ENCODE results near the gene NR6A1.

The NR6A1 gene

DNA sequence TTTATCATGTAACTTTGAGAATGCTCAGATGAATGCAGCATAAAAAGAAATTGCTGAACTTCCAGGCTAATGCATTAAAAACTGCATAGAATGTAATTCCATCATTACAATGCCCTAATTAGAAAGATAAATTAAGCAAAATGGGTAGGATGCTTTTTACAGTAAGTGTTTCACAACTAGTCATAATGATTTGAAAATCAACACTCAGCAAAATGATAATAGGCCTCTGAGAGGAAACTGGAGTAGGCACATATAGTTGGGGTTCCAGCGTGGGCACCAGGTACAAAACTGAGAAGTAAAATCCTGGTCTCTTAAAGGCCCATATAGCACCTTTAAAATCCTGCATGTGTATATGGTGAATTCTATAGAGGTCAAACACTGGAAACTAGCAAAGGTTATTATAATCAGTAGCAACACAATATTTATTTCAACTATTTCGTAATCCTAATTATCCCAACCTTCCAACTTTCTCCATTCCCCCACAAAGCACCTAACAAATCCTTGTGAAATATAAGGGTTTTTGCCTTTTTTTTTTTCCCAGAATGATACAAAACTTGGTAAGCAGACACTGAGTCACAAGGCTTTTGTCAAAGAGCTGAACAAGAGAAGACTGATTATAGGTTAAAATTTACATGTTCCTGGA, 155.9 kb downstream of the NR6A1 start:
- in situ Hi-C loops (cut with MboI; ENCODE audit: low pct_unique_long_range_greater_than_20kb, low sequenced_read_pairs, unreplicated experiment): loop anchor here (10.0 kb wide), 1 partner anchor 90 kb away; no protein-coding TSS in a partner anchor
- no peak for TF ChIP-seq CTCF (IDR thresholded peaks at IDR 0.05; ENCODE audit: extremely low read depth, insufficient read depth, missing control alignments)
- no peak for DNase-seq (ENCODE audit: low spot score)

GRCh38 chr9:124613849-124614248, 157.3 kb downstream of the NR6A1 start:
- in situ Hi-C loops (cut with MboI; ENCODE audit: low pct_unique_long_range_greater_than_20kb, low sequenced_read_pairs, unreplicated experiment): loop anchor here (10.0 kb wide), 1 partner anchor 91 kb away; no protein-coding TSS in a partner anchor
- no peak for TF ChIP-seq CTCF (IDR thresholded peaks at IDR 0.05; ENCODE audit: extremely low read depth, insufficient read depth, missing control alignments)
- DNase-seq (ENCODE audit: low spot score): no peak

- in situ Hi-C loops (cut with MboI; ENCODE audit: low pct_unique_long_range_greater_than_20kb, low sequenced_read_pairs, unreplicated experiment): loop anchor here (10.0 kb wide), 1 partner anchor 94 kb away; no protein-coding TSS in a partner anchor
- no peak for TF ChIP-seq CTCF (IDR thresholded peaks at IDR 0.05; ENCODE audit: extremely low read depth, insufficient read depth, missing control alignments)
- no peak for DNase-seq (ENCODE audit: low spot score)
Observed at GRCh38 chr9:124611106-124611505, 160.0 kb downstream of the NR6A1 start.

DNA sequence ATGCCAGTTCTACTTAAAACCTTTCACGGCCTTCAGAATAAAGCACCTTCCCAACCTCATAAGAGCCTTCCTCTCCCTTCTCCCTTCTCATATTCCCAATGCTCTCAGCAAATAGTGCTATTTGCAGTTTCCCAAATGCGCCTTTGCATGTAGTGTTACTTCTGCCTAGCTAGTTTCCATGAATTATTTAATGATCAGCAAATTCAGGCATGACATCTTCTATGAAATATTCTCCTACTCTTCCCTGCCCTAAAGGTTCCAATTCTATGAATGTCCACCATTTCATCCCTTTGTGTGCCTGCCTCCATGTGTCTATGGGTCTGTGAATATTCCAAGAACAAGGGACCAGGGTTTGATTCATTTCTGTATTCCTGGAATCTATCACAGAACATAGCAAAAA, 165.1 kb downstream of the NR6A1 start:
- TF ChIP-seq CTCF (IDR thresholded peaks at IDR 0.05; ENCODE audit: extremely low read depth, insufficient read depth, missing control alignments): no peak

GRCh38 chr9:124605258-124605657, 165.9 kb downstream of the NR6A1 start:
- no peak for DNase-seq (ENCODE audit: low spot score)
- TF ChIP-seq CTCF (IDR thresholded peaks at IDR 0.05; ENCODE audit: extremely low read depth, insufficient read depth, missing control alignments): no peak
- in situ Hi-C loops (cut with MboI; ENCODE audit: low pct_unique_long_range_greater_than_20kb, low sequenced_read_pairs, unreplicated experiment): no loop called here

More for the DNA sequence above, 165.1 kb downstream of the NR6A1 start:
- in situ Hi-C loops (cut with MboI; ENCODE audit: low pct_unique_long_range_greater_than_20kb, low sequenced_read_pairs, unreplicated experiment): no loop called here
- DNase-seq (ENCODE audit: low spot score): no peak

- no peak for DNase-seq (ENCODE audit: low spot score)
- TF ChIP-seq CTCF (IDR thresholded peaks at IDR 0.05; ENCODE audit: extremely low read depth, insufficient read depth, missing control alignments): no peak
- in situ Hi-C loops (cut with MboI; ENCODE audit: low pct_unique_long_range_greater_than_20kb, low sequenced_read_pairs, unreplicated experiment): no loop called here
Observed at GRCh38 chr9:124602632-124603031, 168.5 kb downstream of the NR6A1 start.

All from GM13977 (cell line).